HG02610 (cell line): ENCODE measurements around the gene ULK3.

Source experiments
- ATAC-seq: cut with Tn5 transposase; IDR thresholded peaks from one replicate; pipeline ENCODE4 v1.9.1; 2021; ENCODE audit warnings: mild to moderate bottlenecking, moderate library complexity; ENCODE audit not compliant: unreplicated experiment

ULK3 gene

GRCh38 chr15:74841891-74842373 is 1.0 kb downstream of the ULK3 start:
- no peak for ATAC-seq

- ATAC-seq, result no peak
Measured at GRCh38 chr15:74840851-74841775, 1.8 kb downstream of the ULK3 start.

GRCh38 chr15:74839526-74840395 is 3.2 kb downstream of the ULK3 start:
- no peak for ATAC-seq

GRCh38 chr15:74838746-74839525 is 4.0 kb downstream of the ULK3 start:
- no peak for ATAC-seq

- no peak for ATAC-seq
Measured at GRCh38 chr15:74838137-74838516, 4.8 kb downstream of the ULK3 start.

- ATAC-seq, result no peak
Measured at GRCh38 chr15:74837482-74838136, 5.3 kb downstream of the ULK3 start.

- no peak for ATAC-seq
Measured at GRCh38 chr15:74836846-74837245, 6.1 kb downstream of the ULK3 start.

- ATAC-seq, result no peak
Measured at GRCh38 chr15:74835312-74835823, 7.6 kb downstream of the ULK3 start.

- ATAC-seq, result no peak
Measured at GRCh38 chr15:74833376-74834107, 9.4 kb downstream of the ULK3 start.

GRCh38 chr15:74832826-74833225 is 10.1 kb downstream of the ULK3 start:
- no peak for ATAC-seq

GRCh38 chr15:74831813-74832495 is 11.0 kb downstream of the ULK3 start:
- ATAC-seq, result no peak

- no peak for ATAC-seq
Measured at GRCh38 chr15:74830868-74831267, 12.1 kb downstream of the ULK3 start.

GRCh38 chr15:74829991-74830390 is 13.0 kb downstream of the ULK3 start:
- no peak for ATAC-seq

- no peak for ATAC-seq
Measured at GRCh38 chr15:74829486-74829885, 13.5 kb downstream of the ULK3 start.

- no peak for ATAC-seq
Measured at GRCh38 chr15:74828835-74829234, 14.1 kb downstream of the ULK3 start.

- ATAC-seq, result no peak
Measured at GRCh38 chr15:74827614-74828013, 15.3 kb downstream of the ULK3 start.

GRCh38 chr15:74826921-74827320 is 16.0 kb downstream of the ULK3 start:
- no peak for ATAC-seq

- ATAC-seq, result no peak
Measured at GRCh38 chr15:74826364-74826819, 16.6 kb downstream of the ULK3 start, which contains the start of gene CPLX3. Gene CPLX3, plus strand, starts transcription at chr15:74826627. Its CDS starts 77 bp downstream, at chr15:74826704.

GRCh38 chr15:74825866-74826265 is 17.1 kb downstream of the ULK3 start:
- no peak for ATAC-seq
